ENCODE results near the gene GSC. TPM values are rescaled to one million over a fixed set of nuclear protein-coding genes. Genes with fewer than 3 reads are reported as not detected.
"Not testable (repeated sequence)": the region's sequence is repeated elsewhere in the genome, so short reads cannot be mapped to it uniquely, and the experiment has no call there.

The GSC gene
- polyA plus RNA-seq, 4 donors = not detected

DNA sequence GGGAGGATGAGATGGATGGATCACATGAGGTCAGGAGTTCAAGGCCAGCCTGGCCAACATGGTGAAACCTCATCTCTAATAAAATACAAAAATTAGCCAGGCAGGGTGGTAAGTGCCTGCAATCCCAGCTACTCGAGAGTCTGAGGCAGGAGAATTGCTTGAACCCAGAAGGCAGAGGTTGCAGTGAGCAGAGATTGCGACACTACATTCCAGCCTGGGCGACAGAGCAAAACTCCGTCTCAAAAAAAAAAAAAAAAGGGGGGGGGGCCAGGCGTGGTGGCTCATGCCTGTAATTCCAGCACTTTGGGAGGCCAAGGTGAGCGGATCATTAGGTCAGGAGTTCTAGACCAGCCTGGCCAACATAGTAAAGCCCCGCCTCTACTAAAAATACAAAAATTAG, 22.8 kb downstream of the GSC start:
- not testable (repeated sequence) for H3K27ac ChIP-seq (ENCODE audit: low read depth in 1 of 3, low read length in 2 of 3); DNase-seq; H3K4me3 ChIP-seq (ENCODE audit: low read depth in 1 of 3, low read length in 3 of 3); H3K4me1 ChIP-seq (ENCODE audit: control insufficient read depth in 3 of 3, insufficient read depth in 2 of 3, low read depth in 1 of 3, low read length in 2 of 3); H3K9me3 ChIP-seq (ENCODE audit: control insufficient read depth in 2 of 2, insufficient read depth in 1 of 2, low read depth in 1 of 2, low read length in 1 of 2); H3K27me3 ChIP-seq (ENCODE audit: control insufficient read depth in 3 of 3, insufficient read depth in 3 of 3, low read length in 3 of 3); FAIRE-seq; H3K36me3 ChIP-seq (ENCODE audit: control insufficient read depth in 3 of 3, insufficient read depth in 2 of 3, low read depth in 1 of 3, low read length in 3 of 3)
- 73 to 86% (median 85%) methylated on average over 5 to 7 of the region's 7 CpGs for WGBS, 3 donors

DNA sequence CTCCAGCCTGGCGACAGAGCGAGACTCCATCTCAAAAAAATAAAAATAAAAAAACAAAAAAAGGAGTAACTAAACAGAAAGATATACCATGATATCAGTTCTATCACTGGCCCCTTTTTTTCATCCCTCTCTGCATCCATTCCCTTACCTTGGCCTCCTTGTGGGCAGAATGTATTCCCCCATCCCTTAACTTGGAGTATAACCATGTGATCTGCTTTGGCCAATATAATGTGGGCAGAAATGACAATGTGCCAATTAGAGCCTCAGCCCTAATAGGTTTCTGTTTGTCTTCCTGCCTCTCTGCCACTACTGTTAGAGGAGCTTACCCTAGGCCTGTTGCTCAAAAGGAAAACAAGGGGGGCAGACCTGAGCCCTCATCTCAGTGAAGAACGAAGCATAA, 23.8 kb downstream of the GSC start:
- no peaks in the 10 kb centered on the region for H3K9me3 ChIP-seq (ENCODE audit: control insufficient read depth in 2 of 2, insufficient read depth in 1 of 2, low read depth in 1 of 2, low read length in 1 of 2)
- H3K4me3 ChIP-seq (ENCODE audit: low read depth in 1 of 3, low read length in 3 of 3) = no peak overlapping the region
- H3K36me3 ChIP-seq (ENCODE audit: control insufficient read depth in 3 of 3, insufficient read depth in 2 of 3, low read depth in 1 of 3, low read length in 3 of 3) = no peaks in the 10 kb centered on the region
- no peak for FAIRE-seq
- 94 to 98% (median 95%) methylated on average over 3 of the region's 3 CpGs for WGBS, 3 donors
- peaks cover 0 to 4% (median 0%) of the 10 kb centered on the region in 3 donors for H3K27me3 ChIP-seq (ENCODE audit: control insufficient read depth in 3 of 3, insufficient read depth in 3 of 3, low read length in 3 of 3)
- no peaks in the 10 kb centered on the region for H3K4me1 ChIP-seq (ENCODE audit: control insufficient read depth in 3 of 3, insufficient read depth in 2 of 3, low read depth in 1 of 3, low read length in 2 of 3)
- no peak overlapping the region for H3K27ac ChIP-seq (ENCODE audit: low read depth in 1 of 3, low read length in 2 of 3)
- no peak for DNase-seq

DNA sequence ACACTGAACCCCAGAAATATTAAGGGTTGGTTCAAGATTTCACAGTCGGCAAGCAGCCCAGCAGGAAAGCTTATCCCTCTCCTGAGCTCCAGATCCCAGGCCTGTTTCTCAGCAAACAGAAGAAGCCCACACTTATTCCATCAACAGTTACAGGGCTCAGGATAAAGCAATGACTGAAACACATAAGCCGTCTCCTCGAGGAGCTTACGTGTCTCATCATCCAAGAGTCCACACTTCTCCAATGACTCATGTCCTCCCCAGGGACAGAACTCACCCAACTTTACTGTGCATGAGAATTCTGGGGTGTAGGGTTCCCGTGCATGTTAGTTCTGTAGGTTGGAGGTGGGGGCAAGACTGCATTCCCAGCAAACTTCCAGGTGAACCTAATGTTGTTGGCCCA, 31.2 kb downstream of the GSC start:
- no peak overlapping the region for H3K27ac ChIP-seq (ENCODE audit: low read depth in 1 of 3, low read length in 2 of 3)
- WGBS, 3 donors = 74 to 80% (median 79%) methylated on average over 5 of the region's 5 CpGs
- H3K4me3 ChIP-seq (ENCODE audit: low read depth in 1 of 3, low read length in 3 of 3) = no peak overlapping the region
- H3K27me3 ChIP-seq (ENCODE audit: control insufficient read depth in 3 of 3, insufficient read depth in 3 of 3, low read length in 3 of 3) = no peaks in the 10 kb centered on the region
- H3K4me1 ChIP-seq (ENCODE audit: control insufficient read depth in 3 of 3, insufficient read depth in 2 of 3, low read depth in 1 of 3, low read length in 2 of 3) = no peaks in the 10 kb centered on the region
- FAIRE-seq = no peak
- no peaks in the 10 kb centered on the region for H3K9me3 ChIP-seq (ENCODE audit: control insufficient read depth in 2 of 2, insufficient read depth in 1 of 2, low read depth in 1 of 2, low read length in 1 of 2)
- no peak for DNase-seq
- H3K36me3 ChIP-seq (ENCODE audit: control insufficient read depth in 3 of 3, insufficient read depth in 2 of 3, low read depth in 1 of 3, low read length in 3 of 3) = no peaks in the 10 kb centered on the region

DNA sequence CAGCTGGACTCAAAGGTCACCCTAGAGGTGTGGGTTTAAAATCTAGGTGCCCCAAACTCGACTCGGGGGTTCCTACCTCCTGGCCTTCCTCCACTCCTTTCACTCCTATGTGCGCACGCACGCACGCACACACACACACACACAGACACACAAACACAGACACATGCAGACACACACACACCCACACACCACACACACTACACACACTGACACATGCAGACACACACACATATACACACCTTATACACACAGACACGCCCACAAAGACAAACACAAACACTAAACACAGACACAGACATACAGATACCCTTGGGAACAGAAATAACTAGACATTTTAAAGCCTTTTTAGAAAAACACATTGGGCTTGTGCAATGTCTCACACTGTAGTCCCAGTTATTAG, 31.8 kb downstream of the GSC start:
- no peaks in the 10 kb centered on the region for H3K4me1 ChIP-seq (ENCODE audit: control insufficient read depth in 3 of 3, insufficient read depth in 2 of 3, low read depth in 1 of 3, low read length in 2 of 3)
- no peak overlapping the region for H3K4me3 ChIP-seq (ENCODE audit: low read depth in 1 of 3, low read length in 3 of 3)
- no peak for DNase-seq
- no peak for FAIRE-seq
- H3K36me3 ChIP-seq (ENCODE audit: control insufficient read depth in 3 of 3, insufficient read depth in 2 of 3, low read depth in 1 of 3, low read length in 3 of 3) = no peaks in the 10 kb centered on the region
- 42 to 77% (median 71%) methylated on average over 4 to 7 of the region's 7 CpGs for WGBS, 3 donors
- no peaks in the 10 kb centered on the region for H3K9me3 ChIP-seq (ENCODE audit: control insufficient read depth in 2 of 2, insufficient read depth in 1 of 2, low read depth in 1 of 2, low read length in 1 of 2)
- peaks cover 0 to 2% (median 0%) of the 10 kb centered on the region in 3 donors for H3K27me3 ChIP-seq (ENCODE audit: control insufficient read depth in 3 of 3, insufficient read depth in 3 of 3, low read length in 3 of 3)
- no peak overlapping the region for H3K27ac ChIP-seq (ENCODE audit: low read depth in 1 of 3, low read length in 2 of 3)

DNA sequence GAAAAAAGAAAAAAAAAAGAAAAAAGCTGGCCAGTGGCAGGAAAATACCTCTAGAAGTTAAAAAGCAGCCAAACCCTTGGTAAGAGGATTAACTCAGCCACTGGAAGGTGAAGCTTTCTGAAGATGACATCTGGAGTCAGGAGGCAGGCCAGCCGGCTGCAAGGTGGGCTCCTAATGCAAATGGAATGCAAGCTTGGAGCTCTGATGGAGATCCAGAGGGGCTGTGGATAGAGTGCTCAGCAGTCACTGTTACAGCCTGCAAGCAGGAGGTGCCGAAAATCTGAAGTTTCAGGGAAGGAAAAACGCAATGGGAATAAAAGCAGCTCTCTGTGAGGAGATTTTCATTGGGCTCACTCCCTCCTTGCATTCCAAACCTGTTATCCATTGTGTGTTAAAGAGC, 41.0 kb downstream of the GSC start:
- H3K27me3 ChIP-seq (ENCODE audit: control insufficient read depth in 3 of 3, insufficient read depth in 3 of 3, low read length in 3 of 3) = peaks cover 0 to 4% (median 4%) of the 10 kb centered on the region in 3 donors
- no peaks in the 10 kb centered on the region for H3K36me3 ChIP-seq (ENCODE audit: control insufficient read depth in 3 of 3, insufficient read depth in 2 of 3, low read depth in 1 of 3, low read length in 3 of 3)
- no peak for DNase-seq
- H3K4me3 ChIP-seq (ENCODE audit: low read depth in 1 of 3, low read length in 3 of 3) = no peak overlapping the region
- H3K27ac ChIP-seq (ENCODE audit: low read depth in 1 of 3, low read length in 2 of 3) = no peak overlapping the region
- no peaks in the 10 kb centered on the region for H3K9me3 ChIP-seq (ENCODE audit: control insufficient read depth in 2 of 2, insufficient read depth in 1 of 2, low read depth in 1 of 2, low read length in 1 of 2)
- FAIRE-seq = no peak
- 46 to 75% (median 62%) methylated on average over 3 of the region's 3 CpGs for WGBS, 3 donors
- H3K4me1 ChIP-seq (ENCODE audit: control insufficient read depth in 3 of 3, insufficient read depth in 2 of 3, low read depth in 1 of 3, low read length in 2 of 3) = no peaks in the 10 kb centered on the region

DNA sequence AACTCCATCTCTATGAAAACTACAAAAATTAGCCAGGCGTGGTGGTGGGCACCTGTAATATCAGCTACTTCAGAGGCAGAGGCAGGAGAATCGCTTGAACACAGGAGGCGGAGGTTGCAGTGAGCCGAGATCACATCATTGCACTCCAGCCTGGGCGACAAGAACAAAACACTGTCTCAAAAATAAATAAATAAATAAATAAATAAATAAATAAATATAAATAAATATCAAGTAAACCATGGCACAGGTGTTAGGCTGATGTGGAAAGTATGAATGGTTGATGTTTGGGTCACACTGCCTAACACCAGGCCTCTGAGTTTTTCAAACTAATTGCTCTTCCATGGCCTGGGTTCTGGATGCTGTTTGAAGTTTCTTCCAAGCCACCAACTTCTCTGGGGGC, 41.5 kb downstream of the GSC start:
- WGBS, 3 donors = 92 to 95% (median 92%) methylated on average over 5 of the region's 5 CpGs
- DNase-seq; H3K27me3 ChIP-seq (ENCODE audit: control insufficient read depth in 3 of 3, insufficient read depth in 3 of 3, low read length in 3 of 3): not testable (repeated sequence)

DNA sequence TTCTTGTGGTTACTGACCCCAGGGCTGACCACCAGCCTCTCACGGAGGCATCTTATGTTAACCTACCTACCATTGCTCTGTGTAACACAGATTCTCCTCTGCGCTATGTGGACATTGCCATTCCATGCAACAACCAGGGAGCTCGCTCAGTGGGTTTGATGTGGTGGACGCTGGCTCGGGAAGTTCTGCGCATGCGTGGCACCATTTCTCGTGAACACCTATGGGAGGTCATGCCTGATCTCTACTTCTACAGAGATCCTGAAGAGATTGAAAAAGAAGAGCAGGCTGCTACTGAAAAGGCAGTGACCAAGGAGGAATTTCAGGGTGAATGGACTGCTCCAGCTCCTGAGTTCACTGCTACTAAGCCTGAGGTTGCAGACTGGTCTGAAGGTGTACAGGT, 43.3 kb downstream of the GSC start:
- WGBS, 3 donors = 89 to 95% (median 94%) methylated on average over 8 of the region's 8 CpGs
- H3K4me3 ChIP-seq (ENCODE audit: low read depth in 1 of 3, low read length in 3 of 3); H3K36me3 ChIP-seq (ENCODE audit: control insufficient read depth in 3 of 3, insufficient read depth in 2 of 3, low read depth in 1 of 3, low read length in 3 of 3); H3K27ac ChIP-seq (ENCODE audit: low read depth in 1 of 3, low read length in 2 of 3); H3K4me1 ChIP-seq (ENCODE audit: control insufficient read depth in 3 of 3, insufficient read depth in 2 of 3, low read depth in 1 of 3, low read length in 2 of 3); FAIRE-seq; DNase-seq; H3K9me3 ChIP-seq (ENCODE audit: control insufficient read depth in 2 of 2, insufficient read depth in 1 of 2, low read depth in 1 of 2, low read length in 1 of 2); H3K27me3 ChIP-seq (ENCODE audit: control insufficient read depth in 3 of 3, insufficient read depth in 3 of 3, low read length in 3 of 3): not testable (repeated sequence)

More for the DNA sequence above, 41.5 kb downstream of the GSC start:
- not testable (repeated sequence) for H3K4me1 ChIP-seq (ENCODE audit: control insufficient read depth in 3 of 3, insufficient read depth in 2 of 3, low read depth in 1 of 3, low read length in 2 of 3); FAIRE-seq; H3K9me3 ChIP-seq (ENCODE audit: control insufficient read depth in 2 of 2, insufficient read depth in 1 of 2, low read depth in 1 of 2, low read length in 1 of 2); H3K4me3 ChIP-seq (ENCODE audit: low read depth in 1 of 3, low read length in 3 of 3); H3K27ac ChIP-seq (ENCODE audit: low read depth in 1 of 3, low read length in 2 of 3); H3K36me3 ChIP-seq (ENCODE audit: control insufficient read depth in 3 of 3, insufficient read depth in 2 of 3, low read depth in 1 of 3, low read length in 3 of 3)

DNA sequence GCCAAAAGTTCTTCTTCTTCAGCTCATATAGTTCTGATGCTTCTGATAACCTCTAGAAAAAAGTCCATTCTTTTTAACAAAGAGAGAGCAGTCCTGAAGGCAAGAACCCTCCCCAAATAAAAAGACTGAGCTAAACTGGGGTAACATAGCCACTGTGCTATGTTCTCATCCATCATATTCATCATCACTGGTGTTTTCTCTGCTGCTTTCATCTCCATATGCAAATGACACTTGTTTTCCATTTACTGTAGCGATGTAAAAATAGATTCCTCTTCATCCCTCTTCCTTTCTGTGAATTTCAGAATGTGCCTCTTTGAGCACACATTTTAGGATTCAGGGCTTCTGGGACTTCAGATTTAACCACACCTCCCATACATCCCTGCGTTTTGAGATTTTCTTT, 44.9 kb downstream of the GSC start:
- no peak overlapping the region for H3K27ac ChIP-seq (ENCODE audit: low read depth in 1 of 3, low read length in 2 of 3)
- peaks cover 0 to 3% (median 0%) of the 10 kb centered on the region in 3 donors for H3K27me3 ChIP-seq (ENCODE audit: control insufficient read depth in 3 of 3, insufficient read depth in 3 of 3, low read length in 3 of 3)
- WGBS, 3 donors = 73 to 79% (median 77%) methylated on average over 2 of the region's 2 CpGs
- H3K4me1 ChIP-seq (ENCODE audit: control insufficient read depth in 3 of 3, insufficient read depth in 2 of 3, low read depth in 1 of 3, low read length in 2 of 3) = no peaks in the 10 kb centered on the region
- no peak for DNase-seq
- FAIRE-seq = no peak
- no peaks in the 10 kb centered on the region for H3K9me3 ChIP-seq (ENCODE audit: control insufficient read depth in 2 of 2, insufficient read depth in 1 of 2, low read depth in 1 of 2, low read length in 1 of 2)
- no peaks in the 10 kb centered on the region for H3K36me3 ChIP-seq (ENCODE audit: control insufficient read depth in 3 of 3, insufficient read depth in 2 of 3, low read depth in 1 of 3, low read length in 3 of 3)
- no peak overlapping the region for H3K4me3 ChIP-seq (ENCODE audit: low read depth in 1 of 3, low read length in 3 of 3)

DNA sequence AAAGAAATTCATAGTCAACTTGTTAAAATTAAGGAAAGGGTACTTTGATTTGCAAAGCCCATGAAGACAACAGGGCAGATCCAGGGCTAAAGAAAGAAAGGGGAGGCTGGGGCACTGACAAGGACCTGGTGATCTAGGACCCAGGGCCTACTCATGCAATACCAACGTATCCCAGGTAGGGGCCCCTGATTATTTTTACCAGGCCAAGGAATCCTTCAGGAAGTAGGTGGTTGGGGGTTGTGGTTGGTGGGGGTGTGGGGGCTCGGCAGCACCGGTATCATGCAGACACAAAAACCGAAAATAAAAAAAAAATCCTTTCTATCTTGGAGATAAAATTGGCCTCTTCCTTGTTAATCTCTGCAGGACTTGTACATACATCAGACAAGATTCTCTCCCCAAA, 47.5 kb downstream of the GSC start:
- Histone ChIP-seq H3K36me3 (ENCODE audit: control insufficient read depth in 3 of 3, insufficient read depth in 2 of 3, low read depth in 1 of 3, low read length in 3 of 3) (no peaks in the 10 kb centered on the region), H3K4me1 (ENCODE audit: control insufficient read depth in 3 of 3, insufficient read depth in 2 of 3, low read depth in 1 of 3, low read length in 2 of 3) (no peaks in the 10 kb centered on the region), H3K4me3 (ENCODE audit: low read depth in 1 of 3, low read length in 3 of 3) (no peak overlapping the region), H3K27me3 (ENCODE audit: control insufficient read depth in 3 of 3, insufficient read depth in 3 of 3, low read length in 3 of 3) (peaks cover 0 to 2% (median 0%) of the 10 kb centered on the region in 3 donors), H3K27ac (ENCODE audit: low read depth in 1 of 3, low read length in 2 of 3) (no peak overlapping the region), H3K9me3 (ENCODE audit: control insufficient read depth in 2 of 2, insufficient read depth in 1 of 2, low read depth in 1 of 2, low read length in 1 of 2) (no peaks in the 10 kb centered on the region)
- FAIRE-seq = no peak
- DNase-seq = no peak
- WGBS, 3 donors = 58 to 73% (median 69%) methylated on average over 4 of the region's 4 CpGs
